A549 treated with ZK216348 at 1 μM for 4 hours (cell line): ENCODE measurements around the gene PANK3. TPM values are rescaled to one million over a fixed set of nuclear protein-coding genes. Genes with fewer than 3 reads are reported as not detected.

Source experiments
- total RNA-seq: library from RNA; stranded (reverse); fragments of 200-300 nt; extraction: Qiagen RNA extraction; gene quantifications from 5 replicates; pipeline ENCODE4 v1.2.3, GENCODE V29; 2022; ENCODE audit warnings: low read depth

The PANK3 gene
- 12.2 to 22.6 TPM (median 18.9 TPM) in 5 replicates for total RNA-seq

DNA sequence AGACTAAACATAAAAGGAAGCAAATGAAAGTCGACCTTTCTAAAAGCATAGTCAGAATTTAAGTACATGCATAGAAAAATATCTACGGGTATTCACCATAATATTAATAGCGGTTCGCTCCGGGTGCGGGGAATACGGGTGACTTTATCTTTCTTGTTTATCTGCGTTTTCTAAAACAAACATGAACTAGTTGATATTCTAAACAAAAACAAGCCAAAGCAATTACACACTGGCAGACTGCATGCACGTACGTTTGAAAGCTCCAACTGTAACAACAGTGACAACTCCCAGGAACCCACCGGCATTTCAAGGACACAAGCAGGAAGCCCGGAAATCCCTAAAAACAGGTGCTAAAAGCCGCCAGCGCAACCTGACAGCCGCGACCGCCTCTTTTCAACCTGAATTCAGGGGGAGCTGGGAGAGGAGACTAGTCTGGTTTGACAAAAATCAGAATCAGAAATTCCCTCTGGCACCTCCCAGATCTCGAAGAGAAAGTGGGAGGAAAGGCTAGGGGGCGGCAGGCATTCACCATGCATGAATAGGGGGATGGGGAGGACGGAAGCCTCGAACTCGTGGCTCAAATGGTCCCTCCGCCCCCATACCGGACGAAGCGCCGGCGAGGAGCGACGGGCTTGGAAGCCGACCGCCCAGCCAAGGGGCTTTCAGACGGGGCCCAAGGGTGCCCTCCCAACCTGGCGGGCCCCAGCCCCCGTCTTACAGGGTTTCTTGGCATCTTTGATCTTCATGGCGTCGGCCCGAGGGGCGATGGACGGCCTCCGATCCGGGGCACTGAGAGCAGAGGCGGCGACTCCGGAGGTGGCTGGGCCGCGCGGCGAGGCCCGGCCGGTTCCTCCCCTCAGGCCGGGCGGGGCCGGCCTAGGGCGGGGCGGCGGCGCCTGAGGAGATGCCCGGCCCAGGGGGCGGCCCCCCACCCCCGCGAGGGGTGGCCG, at the start of gene PANK3:
PANK3 (minus strand) TSS at position 831 of the 950 bp plus-strand sequence; CDS start at position 746, 85 bp downstream.

DNA sequence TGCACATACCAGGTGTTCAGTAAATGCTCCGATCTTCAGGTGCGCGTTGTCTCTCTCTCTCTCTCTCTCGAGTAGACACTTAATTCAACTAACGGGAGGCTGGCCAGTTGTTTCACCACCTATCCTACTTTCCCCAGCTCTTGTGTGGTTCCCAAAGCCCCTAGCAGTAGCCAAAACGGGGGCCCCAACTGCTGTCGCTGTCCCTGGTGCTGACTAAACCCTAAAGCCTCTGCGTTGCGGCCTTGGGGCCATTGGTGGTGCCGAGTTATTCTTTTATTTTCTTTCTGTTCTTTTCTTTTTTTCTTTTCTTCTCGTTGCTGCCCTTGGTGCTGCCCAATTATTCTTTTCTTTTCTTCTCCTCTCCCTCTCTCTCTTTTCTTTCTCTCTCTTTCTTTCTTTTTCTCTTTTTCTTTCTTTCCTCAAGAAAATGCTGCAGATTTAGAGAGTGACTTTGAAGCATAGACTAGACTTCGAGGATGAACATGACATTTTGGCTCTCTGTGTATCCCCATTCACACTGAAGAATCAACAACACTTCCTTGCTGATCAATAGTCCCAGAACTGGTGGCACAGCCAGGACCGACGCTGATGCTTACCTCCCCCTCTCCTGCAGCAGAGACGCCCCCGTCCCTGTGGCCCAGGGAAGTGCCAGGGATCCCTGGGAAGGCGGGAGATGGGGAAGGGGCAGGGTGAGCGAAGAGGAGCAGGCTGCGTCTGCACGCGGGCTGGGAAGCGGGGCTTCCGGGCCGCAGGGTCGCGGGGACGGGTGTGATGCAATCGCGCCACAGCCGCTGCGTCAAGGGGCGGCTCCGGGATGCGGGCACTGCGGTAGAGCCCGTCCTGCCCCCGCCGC, 50.4 kb downstream of the PANK3 start, which contains the start of gene FBLL1:
FBLL1 (plus strand) TSS at position 785 of the 853 bp plus-strand sequence. CDS start 200 bp downstream, outside the sequence.

Other genes starting within 250 kb of the PANK3 start
- 92.9 to 138 TPM (median 98.0 TPM) in 5 replicates for gene RARS1, start 92.9 kb downstream of the PANK3 start, total RNA-seq
- gene FBLL1, start 50.1 kb downstream of the PANK3 start, total RNA-seq = 0.09 to 0.36 TPM in 2 of 5 replicates, not detected in the others